GM10266 (cell line): ENCODE data around the gene EPHA2.

Source experiments
- DNase-seq: peaks from one replicate; pipeline ENCODE4 v3.0.0; 2012; ENCODE audit errors: extremely low spot score
- TF ChIP-seq, protein P1 (sequence below): IDR thresholded peaks from 2 replicates; pipeline ENCODE4 v1.5.1; 2012; ENCODE audit warnings: mild to moderate bottlenecking, low read depth; ENCODE audit not compliant: control insufficient read depth, insufficient read depth; ENCODE audit errors: missing control alignments

The EPHA2 gene

DNA sequence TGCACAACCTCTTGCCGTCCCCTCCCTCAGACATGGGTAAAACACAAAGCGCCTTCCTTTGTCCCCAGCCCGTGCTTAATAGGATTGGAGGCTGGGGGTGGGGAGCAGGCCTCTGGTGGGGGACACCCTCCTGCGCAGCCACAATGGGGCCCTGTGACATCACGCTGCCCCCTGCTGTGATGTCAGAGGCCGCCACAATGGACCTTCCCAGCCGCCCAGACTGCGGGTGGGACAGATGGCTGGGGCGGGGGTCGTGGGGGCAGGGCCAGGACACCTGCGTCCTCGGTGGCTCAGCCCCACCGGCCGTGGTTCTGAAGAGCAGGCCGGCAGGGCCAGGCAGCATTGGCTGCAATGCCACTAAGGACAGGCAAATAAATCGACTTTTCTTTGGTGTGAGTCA lies 39.9 kb downstream of the EPHA2 start:
- no peak for DNase-seq

DNA sequence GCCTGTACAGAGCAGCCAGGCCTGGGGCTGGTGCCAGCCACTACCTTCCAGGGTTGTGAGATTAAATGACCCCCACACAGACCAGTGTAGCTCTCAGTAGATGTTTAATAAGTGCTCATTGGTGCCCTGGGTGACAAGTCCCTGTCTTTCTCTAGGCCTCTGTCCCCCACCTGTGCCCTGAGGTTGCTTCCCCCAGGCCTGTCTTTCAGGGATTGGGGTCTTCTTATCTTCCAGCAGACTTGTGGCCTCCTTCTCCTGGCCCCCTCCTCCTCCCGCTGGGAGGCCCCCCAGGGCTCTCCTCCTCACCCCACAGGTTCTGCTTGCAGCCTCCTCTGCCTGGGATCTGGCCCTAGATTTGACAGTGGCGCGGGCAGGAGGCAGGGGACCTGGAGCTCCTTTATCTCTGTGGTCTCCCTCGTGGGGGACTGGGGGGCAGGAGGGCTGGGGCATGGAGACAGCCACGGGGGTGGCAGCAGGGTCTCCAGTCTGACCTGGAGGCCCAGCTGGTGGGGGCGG lies 40.3 kb downstream of the EPHA2 start:
- TF ChIP-seq, protein P1, sequence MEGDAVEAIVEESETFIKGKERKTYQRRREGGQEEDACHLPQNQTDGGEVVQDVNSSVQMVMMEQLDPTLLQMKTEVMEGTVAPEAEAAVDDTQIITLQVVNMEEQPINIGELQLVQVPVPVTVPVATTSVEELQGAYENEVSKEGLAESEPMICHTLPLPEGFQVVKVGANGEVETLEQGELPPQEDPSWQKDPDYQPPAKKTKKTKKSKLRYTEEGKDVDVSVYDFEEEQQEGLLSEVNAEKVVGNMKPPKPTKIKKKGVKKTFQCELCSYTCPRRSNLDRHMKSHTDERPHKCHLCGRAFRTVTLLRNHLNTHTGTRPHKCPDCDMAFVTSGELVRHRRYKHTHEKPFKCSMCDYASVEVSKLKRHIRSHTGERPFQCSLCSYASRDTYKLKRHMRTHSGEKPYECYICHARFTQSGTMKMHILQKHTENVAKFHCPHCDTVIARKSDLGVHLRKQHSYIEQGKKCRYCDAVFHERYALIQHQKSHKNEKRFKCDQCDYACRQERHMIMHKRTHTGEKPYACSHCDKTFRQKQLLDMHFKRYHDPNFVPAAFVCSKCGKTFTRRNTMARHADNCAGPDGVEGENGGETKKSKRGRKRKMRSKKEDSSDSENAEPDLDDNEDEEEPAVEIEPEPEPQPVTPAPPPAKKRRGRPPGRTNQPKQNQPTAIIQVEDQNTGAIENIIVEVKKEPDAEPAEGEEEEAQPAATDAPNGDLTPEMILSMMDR, result no peak
- no peak for DNase-seq

More for the DNA sequence above, 39.9 kb downstream of the EPHA2 start:
- TF ChIP-seq, protein P1, result no peak

DNA sequence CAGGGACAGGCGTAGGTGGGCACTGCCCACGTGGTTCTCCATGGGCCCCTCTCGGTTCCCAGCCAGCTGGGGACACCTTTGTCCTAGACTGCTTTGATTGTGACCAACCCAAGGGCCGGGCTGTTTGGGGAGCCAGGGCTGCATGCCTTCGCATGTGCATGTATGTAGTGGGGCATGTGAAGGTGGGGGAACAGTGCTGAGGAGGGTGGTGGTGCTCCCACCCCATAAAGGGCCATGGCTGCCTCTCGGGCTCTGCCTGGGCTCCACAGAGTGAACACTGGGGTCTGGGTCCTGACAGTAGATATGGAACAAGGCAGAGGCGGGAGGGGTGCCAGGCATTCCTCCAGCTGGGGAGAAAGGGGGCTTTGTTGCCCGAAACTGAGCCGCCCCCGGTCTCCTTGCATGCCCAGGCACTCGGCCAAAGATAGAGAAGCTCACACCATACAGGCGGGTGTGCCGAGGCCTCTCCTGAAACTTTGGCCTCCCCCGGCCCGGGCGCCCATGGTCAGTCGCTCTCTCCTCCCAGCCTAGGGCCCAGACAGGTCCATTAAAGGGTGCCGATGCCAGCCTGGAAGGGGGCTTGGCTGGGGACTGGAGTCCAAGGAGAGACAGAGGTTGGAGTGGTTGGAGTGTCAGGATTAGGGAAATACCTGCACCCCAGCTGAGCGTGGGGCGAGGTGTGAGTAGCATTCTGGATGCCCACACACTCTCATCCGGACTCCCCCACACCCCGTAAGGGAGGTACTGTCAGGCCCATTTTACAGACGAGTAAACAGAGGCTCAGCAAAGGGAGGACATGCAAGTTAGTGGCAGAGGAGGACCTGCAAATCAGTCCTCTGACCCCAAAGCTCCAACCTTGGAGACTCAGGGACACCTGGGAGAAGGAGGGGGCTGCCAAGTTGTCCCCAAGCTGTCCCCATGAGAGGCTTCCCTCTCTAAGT lies 41.1 kb downstream of the EPHA2 start:
- no peak for DNase-seq
- TF ChIP-seq, protein P1, result no peak

- no peak for DNase-seq
- TF ChIP-seq, protein P1, result no peak
Measured at GRCh38 chr1:16112596-16113555, 43.0 kb downstream of the EPHA2 start.

DNA sequence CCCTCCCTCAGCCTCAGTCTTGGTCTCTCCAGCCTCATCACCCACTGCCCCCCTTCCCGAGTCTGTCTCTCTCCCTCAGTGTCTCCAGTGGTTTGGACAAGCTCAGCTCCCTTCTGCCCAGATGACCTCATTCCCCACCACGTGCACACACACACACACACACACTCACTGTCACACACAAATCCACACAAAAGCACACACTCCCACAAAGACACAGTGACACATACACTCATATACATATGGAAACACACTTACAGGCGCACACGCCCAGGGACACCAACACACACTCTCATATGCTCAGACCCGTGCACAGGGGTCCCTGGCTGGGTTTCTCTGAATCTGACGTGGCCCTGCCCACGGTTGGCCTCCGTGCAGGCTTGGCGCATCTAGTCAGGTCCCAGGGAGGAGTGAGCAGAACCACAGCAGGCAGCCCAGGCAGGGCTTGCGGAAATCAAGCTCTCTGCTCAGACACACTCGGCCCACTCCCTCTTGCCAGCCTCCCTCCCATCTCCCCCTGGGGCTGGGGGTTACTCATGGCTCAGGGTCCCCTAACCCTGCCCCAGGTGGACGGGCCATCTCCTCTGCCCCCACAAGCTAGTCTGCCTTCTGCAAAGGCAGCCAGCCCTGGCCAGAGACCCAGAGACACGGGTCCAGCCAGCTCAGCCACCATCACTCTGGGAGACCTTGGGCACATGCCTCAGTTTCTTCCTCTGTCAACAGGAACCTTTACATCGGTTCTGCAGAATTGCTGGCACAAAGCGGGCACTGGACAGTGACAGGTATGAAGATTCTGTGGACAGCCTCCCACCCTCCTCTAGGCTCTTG lies 43.9 kb downstream of the EPHA2 start:
- no peak for DNase-seq
- TF ChIP-seq, protein P1, result no peak

- DNase-seq, result no peak
- TF ChIP-seq, protein P1, result no peak
Measured at GRCh38 chr1:16110884-16111283, 45.0 kb downstream of the EPHA2 start.
